GM19023 (cell line): ENCODE measurements around the gene CARS1.
"Not testable (repeated sequence)": the region's sequence is repeated elsewhere in the genome, so short reads cannot be mapped to it uniquely, and the experiment has no call there.

Experiments used
- ATAC-seq: cut with Tn5 transposase; IDR thresholded peaks from one replicate; pipeline ENCODE4 v1.9.1; 2021; ENCODE audit warnings: mild to moderate bottlenecking, moderate library complexity; ENCODE audit not compliant: unreplicated experiment

Gene CARS1

DNA sequence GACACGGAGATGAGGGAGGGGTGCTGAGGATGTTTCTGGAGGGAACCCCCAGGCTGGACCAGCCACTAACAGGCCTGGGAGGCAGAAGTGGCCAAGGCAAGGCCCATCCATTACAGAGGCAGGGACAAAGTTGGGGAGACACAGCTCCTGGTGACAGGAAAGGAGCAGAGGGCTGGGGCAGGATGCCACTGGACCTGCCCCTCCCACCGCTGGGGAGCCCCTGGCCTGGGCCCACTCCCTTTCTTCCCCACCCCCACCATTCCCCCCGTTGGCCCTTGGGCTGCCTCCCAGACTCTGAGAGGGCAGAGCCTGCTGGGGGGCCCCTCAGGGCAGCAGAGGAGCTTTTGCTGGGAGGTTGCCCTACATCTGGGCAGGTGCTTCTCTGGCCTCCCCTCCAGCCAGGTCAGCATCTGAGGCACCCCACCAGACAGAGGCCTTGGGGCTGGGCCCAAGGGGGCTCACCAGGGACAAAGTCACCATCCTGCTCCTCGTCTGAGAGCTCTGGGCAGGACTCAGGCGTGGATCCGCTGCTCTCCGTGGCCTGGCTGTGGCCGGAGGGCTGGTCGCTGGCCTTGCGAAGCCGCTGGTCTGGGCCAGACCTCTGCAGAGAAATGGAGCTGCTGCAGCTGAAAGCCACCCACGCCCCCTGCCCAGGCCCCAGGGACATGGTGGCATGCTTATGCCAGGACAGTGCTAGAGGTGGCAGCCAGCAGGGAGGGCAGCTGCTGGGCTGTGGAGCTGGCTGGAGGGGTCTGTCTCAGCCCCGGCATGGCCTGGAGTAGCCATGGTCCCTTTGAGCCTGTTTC, 33.1 kb upstream of the CARS1 start:
- no peak for ATAC-seq

DNA sequence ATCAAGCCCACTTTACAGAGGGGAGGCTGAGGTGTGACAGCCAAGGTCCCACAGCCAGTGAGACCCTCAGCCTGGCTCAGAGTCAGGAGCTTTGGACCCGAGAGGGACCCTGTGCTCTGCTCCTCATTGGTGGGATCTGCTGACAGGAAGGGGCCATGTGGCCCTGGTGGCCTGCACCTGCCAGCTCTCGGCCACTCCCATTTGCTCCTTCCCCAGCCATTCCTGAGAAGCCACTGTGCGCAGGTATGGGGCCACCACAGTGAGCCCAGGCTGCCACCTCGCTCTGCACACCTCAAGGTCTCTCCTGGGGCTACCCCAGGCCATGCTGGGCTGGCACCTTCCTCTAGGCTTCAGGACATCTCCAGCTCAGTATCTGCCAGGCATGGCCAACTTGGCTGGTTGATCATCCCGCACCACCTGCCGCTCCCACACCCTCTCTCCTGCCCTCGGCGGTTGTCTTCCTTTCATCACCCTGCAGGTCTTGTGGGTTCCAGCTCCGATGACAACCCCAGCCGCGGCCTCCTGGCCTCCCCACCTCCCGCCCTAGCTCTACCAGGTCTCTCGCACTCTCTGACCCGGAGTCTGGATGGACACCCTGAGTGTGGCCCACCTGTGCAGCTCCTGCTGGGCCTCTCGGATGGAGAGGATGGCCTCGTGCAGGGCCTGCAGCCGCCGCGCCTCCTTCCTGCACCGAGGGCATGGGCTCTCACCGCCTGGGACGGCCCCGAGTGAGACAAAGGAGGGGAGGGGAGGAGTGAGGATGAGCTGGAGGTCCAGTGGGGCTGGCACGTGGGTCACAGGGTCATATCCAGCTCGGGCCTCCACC, 32.2 kb upstream of the CARS1 start:
- no peak for ATAC-seq

DNA sequence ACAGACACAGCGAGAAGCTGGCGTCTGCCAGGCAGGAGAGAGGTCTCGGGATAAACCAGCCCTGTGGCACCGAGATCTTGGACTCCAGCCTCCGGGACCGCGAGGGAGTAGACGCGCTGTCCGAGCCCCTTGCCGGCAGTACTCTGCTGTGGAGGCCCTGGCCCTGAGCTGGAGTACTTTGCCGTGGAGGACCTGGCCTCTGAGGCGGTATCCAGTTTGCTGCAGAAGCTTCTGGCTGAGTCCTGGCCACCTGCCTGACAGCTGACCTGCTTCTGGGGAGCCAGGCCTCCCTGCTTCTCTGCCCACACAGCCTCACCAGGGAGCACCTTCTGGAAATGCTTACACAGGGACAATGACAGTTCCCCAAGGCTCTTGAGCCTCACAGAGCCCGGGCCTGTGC, 31.6 kb upstream of the CARS1 start:
- no peak for ATAC-seq

DNA sequence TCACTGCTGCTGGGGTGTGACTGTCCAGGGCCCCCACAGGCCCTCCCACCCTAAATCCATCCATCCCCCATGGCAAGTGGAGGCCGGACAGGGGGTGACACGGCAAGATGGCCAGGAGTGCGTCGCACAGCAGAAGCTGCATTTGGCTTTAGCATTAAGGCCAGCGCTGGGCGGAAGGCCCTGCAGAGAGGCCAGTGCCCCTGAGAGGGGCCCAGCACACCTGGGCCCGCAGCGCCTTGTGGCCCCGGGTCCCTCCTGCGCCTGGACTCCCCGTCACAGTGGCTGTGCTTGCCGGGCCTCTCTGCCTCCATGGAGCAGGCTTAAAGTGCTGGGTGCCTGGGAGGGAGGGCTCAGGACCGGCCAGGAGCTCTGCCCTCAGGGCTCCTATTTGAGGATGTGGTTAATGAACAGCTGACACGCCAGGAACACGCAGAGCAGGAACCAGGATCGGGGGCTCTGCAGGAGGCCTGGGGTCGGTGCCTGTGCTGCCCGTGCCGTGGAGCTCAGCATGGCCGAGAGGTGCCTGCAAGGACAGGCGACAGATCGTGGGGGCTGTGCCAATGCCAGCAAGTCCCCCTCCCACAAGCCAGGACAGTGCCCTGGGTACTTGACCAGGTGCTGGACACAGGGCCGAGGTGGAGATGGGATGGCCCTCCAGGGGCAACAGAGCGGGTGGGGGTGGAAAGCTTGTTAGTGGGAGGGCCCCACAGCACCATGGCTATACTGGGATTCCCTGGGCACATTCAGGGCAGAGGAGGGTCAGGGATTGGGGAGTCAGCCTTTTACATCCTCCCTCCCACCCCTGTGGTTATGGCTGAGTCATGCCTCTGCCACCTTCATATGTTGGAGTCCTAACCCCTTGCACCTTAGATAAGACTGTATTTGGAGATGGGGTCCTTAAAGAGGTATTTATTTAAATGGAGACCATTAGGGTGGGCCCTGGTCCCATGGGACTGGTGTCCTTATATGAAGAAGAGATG, 30.9 kb upstream of the CARS1 start:
- no peak for ATAC-seq

DNA sequence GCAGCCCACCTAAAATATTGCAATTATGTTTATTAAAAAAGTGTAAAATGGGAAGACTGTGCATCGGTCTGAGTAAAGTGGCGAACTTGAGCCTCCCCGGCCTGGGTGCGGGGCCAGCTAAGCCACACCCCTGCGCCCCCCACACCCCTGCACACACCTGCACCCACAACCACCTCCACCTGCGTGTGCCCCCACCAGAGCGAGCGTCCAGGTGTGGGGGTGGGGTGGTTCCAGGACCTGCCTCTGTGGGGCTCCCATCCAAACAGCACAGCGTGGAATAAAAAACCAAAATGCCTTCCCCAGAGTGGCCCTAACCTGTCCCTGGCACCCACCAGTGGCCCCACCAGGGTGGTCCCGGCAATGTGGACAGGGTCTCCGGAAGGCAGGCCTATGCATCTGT, 30.1 kb upstream of the CARS1 start:
- ATAC-seq: no peak

DNA sequence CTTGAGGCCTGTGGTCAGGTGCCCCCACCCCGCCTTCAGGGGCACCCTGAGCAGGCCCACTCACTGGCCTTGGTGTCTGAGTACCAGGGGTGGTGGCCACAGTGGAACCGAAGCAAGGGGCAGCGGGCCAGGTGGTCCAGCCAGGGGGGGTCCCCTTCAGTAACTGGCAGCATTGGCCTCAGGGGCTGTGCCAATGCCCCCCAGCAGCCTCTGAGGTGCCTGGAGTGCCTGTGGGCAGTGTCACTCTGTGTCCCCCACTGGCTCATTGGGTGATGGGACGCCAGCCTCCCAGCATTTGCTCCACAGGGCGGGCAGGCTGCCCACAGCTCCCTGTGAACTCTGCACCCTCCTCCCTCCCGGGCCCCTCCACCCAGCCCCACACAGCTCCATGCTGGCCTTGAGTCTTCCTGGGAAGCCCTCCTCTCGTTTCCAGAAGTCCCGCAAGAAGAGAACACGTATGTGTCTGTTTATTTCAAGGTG, 29.5 kb upstream of the CARS1 start:
- no peak for ATAC-seq

DNA sequence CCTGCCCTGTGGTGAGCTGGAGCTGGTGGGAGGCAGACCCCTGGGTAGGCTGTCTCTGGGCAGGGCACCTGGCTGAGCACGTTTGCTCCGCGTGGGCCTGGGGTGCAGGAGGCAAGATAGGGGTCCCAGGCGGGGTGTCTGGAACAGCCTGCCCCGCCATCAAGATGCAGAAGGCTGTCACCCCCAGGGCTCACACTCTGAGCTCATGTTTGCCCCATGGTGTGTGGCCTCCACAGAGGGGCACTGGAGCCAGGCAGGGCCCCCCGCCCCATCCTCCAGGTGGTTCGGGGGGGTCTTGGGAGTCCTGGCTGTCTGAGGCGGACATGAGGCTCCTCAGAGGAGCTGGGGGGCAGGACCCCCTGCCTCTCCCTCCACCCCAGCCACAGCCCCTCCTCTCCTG, 28.9 kb upstream of the CARS1 start:
- ATAC-seq: no peak

DNA sequence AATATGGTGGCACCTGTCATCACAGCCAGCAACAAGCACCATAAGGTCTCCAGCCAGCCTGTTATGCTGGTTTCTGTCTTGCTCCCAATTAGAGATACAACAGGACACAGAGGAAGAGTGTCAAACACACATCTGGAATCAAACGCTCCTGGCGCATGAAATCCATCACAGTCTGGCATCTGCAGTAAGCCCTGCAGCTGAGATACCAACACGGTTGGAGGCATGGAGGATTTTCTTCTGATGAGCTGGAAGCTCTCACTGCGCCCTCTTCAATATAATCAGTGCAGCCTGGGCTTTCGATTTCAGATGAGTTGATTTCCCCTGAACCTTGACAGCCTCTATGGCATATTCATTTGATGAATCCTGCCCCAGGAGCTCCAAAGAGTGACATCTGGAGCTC, 27.8 kb upstream of the CARS1 start:
- no peak for ATAC-seq

DNA sequence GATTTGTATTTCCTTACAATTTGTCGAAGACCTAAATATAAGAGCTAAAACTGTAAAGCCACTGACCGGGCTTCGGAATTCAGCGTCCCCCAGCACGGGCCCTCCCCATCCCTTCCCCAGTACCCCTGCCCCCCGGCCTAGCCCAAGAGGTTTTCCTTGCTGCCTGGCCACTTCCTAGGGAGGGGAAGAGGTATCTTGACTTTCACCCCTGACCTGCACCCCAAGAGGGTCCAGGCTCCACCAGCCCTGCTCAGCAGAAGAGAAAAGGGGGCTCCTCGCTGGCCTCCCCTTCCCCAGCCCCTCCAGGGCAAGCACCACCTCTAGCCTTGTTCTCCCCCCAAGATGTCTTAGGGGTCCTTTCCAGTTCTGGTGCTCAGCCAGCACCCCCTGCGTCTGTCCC, 26.1 kb upstream of the CARS1 start:
- no peak for ATAC-seq

DNA sequence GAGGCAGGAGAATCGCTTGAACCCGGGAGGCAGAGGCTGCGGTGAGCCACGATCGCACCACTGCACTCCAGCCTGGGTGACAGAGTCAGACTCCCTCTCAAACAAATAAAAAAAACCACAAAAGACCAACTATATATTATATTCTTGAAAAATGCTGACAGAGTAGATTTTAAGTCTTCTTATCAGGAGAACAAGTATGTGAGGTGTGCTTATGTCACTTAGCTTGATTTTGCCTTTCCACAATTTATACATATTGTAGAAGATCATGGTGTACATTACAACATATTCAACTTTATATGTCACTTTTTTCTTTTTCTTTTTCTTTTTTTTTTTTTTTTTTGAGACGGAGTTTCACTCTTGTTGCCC, 24.1 kb upstream of the CARS1 start:
- no peak for ATAC-seq

DNA sequence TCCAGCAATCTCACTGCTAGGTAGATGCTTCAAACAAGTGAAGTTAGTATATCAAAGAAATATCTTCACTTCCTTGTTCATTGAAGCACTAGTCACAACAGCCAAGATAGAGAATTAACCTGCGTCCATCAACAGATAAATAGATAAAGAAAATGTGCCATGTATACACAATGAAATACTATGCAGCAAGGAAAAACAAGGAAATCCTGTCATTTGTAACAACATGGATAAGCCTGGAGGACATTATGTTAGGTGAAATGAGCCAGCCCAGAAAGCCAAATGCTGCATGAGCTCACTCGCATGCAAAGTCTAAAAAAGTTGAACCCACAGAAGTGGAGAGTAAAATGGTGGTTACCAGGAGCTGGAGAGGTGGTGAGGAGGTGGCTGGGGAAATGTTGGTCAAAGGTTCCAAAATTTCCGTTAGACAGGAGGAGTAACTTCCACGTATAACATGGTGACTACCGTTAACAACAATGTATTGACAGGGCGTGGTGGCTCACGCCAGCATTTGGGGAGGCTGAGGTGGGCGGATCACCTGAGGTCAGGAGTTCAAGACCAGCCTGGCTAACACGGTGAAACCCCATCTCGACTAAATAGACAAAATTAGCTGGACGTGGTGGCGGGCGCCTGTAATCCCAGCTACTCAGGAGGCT, 23.6 kb upstream of the CARS1 start:
- no peak for ATAC-seq

DNA sequence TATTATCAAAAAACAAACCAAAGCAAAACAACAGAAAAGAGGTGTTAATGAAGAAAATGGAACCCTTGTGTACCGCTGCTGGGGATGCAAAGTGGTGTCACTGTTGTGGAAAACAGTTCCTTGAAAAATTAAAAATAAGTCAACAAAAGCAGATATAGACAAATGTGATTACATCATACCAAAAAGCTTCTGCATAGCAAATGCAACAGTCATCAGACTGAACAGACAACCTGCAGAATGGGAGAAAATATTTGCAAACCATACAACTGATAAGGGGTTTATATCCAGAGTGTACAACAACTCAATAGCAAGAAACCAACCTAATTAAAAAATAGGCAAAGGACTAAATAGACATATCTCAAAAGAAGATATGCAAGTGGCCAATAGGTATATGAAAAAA, 22.9 kb upstream of the CARS1 start:
- no peak for ATAC-seq

DNA sequence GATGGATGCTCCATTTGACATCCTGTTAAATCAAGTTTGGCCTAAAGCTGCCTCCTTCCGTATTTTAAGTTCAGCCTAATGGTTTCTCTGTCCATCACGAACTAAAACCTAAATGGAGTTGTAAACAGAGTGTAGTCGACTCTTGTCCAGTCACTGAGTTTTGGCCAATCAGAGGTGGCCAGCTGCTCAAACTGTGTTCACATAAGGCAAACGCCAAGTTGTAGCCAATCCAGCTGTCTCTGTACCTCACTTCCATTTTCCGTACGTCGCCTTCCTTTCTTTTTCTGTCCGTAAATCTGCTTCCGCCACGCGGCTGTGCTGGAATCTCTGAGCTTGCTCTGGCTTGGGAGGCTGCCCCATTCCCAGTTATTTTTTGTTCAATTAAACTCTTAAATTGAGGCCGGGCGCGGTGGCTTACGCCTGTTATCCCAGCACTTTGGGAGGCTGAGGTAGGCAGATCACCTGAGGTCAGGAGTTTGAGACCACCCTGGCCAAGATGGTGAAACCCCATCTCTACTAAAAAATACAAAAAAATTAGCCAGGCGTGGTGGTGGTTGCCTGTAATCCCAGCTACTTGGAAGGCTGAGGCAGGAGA, 20.7 kb upstream of the CARS1 start:
- ATAC-seq: no peak

DNA sequence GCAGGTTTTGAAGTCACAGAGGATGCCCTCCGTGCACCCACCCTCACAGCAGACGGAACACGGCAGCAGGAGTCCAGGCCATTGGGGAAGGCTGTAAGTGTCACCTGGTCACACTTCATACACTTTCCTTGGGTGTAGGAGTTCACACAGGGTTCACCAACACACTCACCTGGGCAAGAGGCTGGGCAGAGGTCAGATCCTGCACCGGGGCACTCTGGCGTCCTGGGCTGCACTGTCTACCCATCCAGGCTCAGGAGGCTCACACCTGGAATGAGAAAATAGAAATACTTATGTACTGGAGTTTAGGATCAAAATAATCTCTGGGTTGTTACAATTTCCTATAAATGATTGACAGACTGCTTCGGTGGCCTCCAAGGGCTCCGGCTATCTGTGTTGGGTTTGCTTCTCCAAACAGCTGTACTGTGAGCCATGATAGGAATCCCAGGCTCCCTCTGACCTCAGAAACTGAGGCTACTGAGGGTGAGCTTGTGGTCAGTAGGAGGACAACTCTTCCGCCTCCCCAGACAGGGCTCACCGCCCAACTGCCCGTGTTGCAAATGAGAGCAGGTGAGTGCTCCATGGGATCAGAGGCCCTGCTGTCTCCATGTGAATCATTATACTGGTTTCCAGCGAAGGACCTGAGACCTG, 20.1 kb upstream of the CARS1 start:
- no peak for ATAC-seq

DNA sequence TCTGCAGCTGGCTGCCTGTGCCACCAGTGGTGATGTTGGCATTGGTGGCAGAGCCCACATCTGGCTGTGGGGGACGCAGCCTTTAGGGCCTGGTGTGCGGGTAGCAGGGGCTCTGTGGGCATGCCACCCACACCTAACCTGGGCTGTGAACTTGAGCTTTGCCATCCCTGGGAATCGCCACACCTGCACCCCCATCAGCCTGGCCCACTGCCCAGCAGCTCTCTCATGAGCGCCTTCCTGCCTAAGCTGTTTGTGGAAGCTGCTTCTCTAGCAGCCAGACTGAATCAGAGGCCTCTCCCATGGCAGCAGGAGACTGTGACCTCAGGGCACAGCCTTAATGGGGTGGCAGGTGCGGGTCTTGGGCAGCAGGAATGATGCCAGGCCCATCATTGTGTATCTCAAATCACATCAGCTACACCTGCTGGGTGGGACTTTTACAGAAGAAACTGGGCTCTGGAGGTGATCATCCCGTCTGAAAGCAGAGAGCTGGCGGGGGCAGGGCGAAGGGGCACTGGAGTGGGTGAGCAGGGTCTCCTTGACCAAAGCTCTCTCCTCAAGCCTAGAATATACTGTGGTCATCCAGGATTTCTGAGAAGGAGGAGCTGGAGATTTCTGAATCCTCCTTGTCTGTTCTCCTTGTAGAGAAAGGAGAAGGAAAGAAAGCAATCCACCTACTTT, 17.8 kb upstream of the CARS1 start:
- ATAC-seq: no peak

DNA sequence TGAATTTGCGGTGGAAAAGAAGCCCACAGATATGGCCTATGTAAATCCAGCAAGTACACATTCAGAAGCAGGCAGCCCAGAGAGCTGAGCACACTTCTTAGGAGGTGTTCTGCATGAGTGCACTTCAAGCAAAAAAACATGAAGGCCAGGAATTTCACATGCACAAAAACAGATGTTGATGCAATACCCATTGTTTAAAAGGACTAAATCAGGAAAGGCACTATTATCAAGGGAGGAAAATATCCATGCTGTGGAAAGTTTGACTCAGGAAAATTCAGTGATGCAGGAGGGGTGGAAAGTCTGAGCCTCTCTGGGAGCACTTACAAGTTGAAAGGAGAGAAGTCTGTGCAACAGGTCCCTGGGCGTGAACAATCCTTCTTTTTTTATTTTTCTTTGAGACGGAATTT, 15.8 kb upstream of the CARS1 start:
- ATAC-seq: no peak

DNA sequence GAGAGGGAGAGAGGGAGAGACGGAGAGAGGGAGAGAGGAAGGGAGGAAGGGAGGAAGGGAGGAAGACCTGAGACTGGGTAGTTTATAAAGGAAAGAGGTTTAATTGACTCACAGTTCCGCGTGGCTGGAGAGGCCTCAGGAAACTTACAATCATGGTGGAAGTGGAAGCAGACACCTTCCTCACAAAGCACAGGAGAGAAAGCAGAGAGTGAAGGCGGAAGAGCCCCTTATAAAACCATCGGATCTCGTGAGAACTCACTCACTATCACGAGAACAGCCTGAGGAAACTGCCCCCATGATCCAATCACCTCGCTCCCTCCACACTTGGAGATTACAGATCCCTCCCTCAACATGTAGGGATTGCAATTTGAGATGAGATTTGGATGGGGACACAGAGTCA, 12.2 kb upstream of the CARS1 start:
- ATAC-seq: no peak

DNA sequence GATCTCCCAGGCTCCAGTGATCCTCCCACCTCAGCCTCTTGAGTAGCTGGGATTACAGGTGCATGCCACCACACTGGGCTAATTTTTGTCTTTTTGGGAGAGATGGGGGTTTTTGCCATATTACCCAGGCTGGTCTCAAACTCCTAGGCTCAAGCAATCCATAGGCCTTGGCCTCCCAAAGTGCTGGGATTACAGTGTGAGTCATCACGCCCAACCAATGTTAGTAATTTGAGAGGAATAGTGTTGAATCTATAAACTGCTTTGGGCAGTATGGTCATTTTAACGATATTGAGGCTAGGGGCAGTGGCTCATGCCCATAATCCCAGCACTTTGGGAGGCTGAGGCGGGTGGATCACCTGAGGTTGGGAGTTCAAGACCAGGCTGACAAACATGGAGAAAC, 9.1 kb upstream of the CARS1 start:
- not testable (repeated sequence) for ATAC-seq

DNA sequence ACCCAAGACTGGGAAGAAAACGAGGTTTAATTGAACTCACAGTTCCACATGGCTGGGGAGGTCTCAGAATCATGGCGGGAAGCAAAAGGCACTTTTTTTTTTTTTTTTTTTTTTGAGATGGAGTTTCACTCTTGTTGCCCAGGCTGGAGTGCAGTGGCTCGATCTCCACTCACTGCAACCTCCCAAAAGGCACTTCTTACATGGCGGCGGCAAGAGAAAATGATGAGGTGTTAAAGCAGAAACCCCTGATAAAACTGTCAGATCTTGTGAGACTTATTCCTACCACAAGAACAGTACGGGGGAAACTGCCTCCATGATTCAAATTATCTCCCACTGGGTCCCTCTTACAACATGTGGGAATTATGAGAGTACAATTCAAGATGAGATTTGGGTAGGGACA, 7.5 kb upstream of the CARS1 start:
- not testable (repeated sequence) for ATAC-seq
